ENCODE results near the gene KIAA1958. TPM values are rescaled to one million over a fixed set of nuclear protein-coding genes. Genes with fewer than 3 reads are reported as not detected.

The KIAA1958 gene
- total and polyA plus RNA-seq, 5 donors from 2014 or later, result 0.41 to 3.1 (median 1.3) TPM

GRCh38 chr9:112489876-112490666 lies 3.4 kb downstream of the KIAA1958 start:
- no peak overlapping the region for H3K4me3 ChIP-seq (ENCODE audit: low read depth, low read length)
- peaks cover 3% of the 10 kb centered on the region for H3K36me3 ChIP-seq (ENCODE audit: control insufficient read depth, insufficient read depth, low read length)
- Mint-ChIP-seq H3K4me1 (peaks cover 10 to 33% (median 24%) of the 10 kb centered on the region in 4 donors), H3K9me3 (peaks cover 0 to 18% (median 6%) of the 10 kb centered on the region in 7 donors), H3K27me3 (no peaks in the 10 kb centered on the region), H3K4me3 (peak overlapping the region in 1 of 4 donors; percentile 37), H3K36me3 (peaks cover 18% of the 10 kb centered on the region), H3K27ac (peak overlapping the region in 2 of 3 donors; percentile 32 to 34)
- no peak for ATAC-seq (ENCODE audit: low read depth in 2 of 2)
- DNase-seq, result no peak
- H3K9me3 ChIP-seq (ENCODE audit: control insufficient read depth in 2 of 2, low read length in 2 of 2), result peaks cover 9 to 13% of the 10 kb centered on the region in 2 experiments
- H3K4me1 ChIP-seq (ENCODE audit: control insufficient read depth, insufficient read depth, low read length, poor library complexity, severe bottlenecking), result peaks cover 15% of the 10 kb centered on the region
- no peaks in the 10 kb centered on the region for H3K27me3 ChIP-seq (ENCODE audit: control insufficient read depth, insufficient read depth, low read length)
- no peak overlapping the region for H3K27ac ChIP-seq (ENCODE audit: insufficient read depth, low read length, poor library complexity, severe bottlenecking)

DNA sequence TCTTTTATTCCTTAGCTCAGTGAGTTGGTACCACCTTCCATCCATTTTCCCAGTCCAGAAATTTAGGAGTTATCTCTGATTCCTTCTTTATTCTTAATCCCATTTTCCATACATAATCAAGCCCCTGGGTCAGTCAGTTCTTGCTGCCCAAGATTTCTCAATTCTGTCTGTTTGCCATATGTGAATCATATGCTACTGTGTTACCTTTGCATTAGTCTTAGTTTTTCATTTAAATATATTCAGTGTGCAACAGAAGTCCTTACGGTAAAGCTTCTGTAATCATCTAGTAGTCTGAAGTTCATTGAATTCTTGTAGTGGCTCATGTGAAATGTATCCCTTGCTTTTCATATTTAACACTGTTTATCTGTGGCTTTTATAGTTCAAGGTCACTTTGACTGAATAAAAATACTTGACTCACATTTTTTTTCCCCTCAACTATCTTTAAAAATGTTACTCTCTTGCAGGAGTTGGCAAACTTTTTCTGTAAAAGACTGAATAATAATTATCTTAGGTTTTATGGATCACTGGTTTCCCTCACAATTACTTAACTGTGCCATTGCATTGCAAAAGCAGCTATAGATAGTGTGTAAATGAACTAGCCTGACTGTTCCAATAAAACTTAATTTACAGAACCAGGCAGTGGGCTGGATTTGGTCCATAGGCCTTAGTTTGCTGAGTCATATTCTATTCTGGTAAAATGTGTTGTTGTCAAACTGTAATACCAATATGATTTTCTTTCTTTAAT lies 6.9 kb downstream of the KIAA1958 start:
- peaks cover 21% of the 10 kb centered on the region for H3K36me3 Mint-ChIP-seq
- H3K4me3 Mint-ChIP-seq, result no peak overlapping the region
- H3K27ac ChIP-seq (ENCODE audit: insufficient read depth, low read length, poor library complexity, severe bottlenecking), result no peak overlapping the region
- H3K9me3 ChIP-seq (ENCODE audit: control insufficient read depth in 2 of 2, low read length in 2 of 2), result peaks cover 11 to 13% of the 10 kb centered on the region in 2 experiments
- H3K36me3 ChIP-seq (ENCODE audit: control insufficient read depth, insufficient read depth, low read length), result peaks cover 3% of the 10 kb centered on the region
- no peaks in the 10 kb centered on the region for H3K27me3 ChIP-seq (ENCODE audit: control insufficient read depth, insufficient read depth, low read length)
- ATAC-seq (ENCODE audit: low read depth in 2 of 2) (no peak), DNase-seq (no peak)
- H3K27ac Mint-ChIP-seq, result no peak overlapping the region
- no peak overlapping the region for H3K4me3 ChIP-seq (ENCODE audit: low read depth, low read length)
- H3K4me1 Mint-ChIP-seq, result peaks cover 0 to 17% (median 6%) of the 10 kb centered on the region in 4 donors
- H3K27me3 Mint-ChIP-seq, result no peaks in the 10 kb centered on the region
- H3K9me3 Mint-ChIP-seq, result peaks cover 0 to 23% (median 8%) of the 10 kb centered on the region in 7 donors
- H3K4me1 ChIP-seq (ENCODE audit: control insufficient read depth, insufficient read depth, low read length, poor library complexity, severe bottlenecking), result no peaks in the 10 kb centered on the region

DNA sequence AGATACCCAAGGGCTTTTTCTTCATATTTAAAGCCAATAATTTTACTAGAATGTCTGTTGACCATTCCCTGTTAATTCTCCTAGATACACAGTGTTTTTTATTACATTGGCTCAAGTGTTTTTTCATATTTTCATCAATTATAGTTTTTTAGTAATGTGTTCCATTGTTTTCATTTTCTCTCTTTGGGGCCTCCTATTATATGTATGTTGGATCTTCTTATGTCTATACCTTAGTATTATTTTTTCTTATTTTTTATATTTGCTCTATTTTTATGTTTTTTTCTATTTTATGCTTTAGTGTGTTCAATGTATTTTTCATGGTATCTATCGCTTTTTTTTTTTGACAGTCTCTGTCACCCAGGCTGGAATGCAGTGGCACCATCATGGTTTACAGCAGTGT lies 7.5 kb downstream of the KIAA1958 start:
- H3K9me3 Mint-ChIP-seq, result peaks cover 0 to 23% (median 8%) of the 10 kb centered on the region in 7 donors
- H3K27ac ChIP-seq (ENCODE audit: insufficient read depth, low read length, poor library complexity, severe bottlenecking), result no peak overlapping the region
- no peak overlapping the region for H3K4me3 Mint-ChIP-seq

GRCh38 chr9:112495614-112496013 lies 9.0 kb downstream of the KIAA1958 start:
- no peak overlapping the region for H3K4me3 Mint-ChIP-seq
- H3K36me3 ChIP-seq (ENCODE audit: control insufficient read depth, insufficient read depth, low read length), result peaks cover 3% of the 10 kb centered on the region
- H3K4me1 Mint-ChIP-seq, result peaks cover 0 to 9% (median 2%) of the 10 kb centered on the region in 4 donors
- no peak overlapping the region for H3K27ac Mint-ChIP-seq
- H3K27ac ChIP-seq (ENCODE audit: insufficient read depth, low read length, poor library complexity, severe bottlenecking), result no peak overlapping the region
- no peaks in the 10 kb centered on the region for H3K27me3 Mint-ChIP-seq
- H3K27me3 ChIP-seq (ENCODE audit: control insufficient read depth, insufficient read depth, low read length), result no peaks in the 10 kb centered on the region
- H3K4me3 ChIP-seq (ENCODE audit: low read depth, low read length), result no peak overlapping the region
- H3K9me3 ChIP-seq (ENCODE audit: control insufficient read depth in 2 of 2, low read length in 2 of 2), result peaks cover 11 to 13% of the 10 kb centered on the region in 2 experiments
- DNase-seq, result no peak
- no peak for ATAC-seq (ENCODE audit: low read depth in 2 of 2)
- peaks cover 0 to 23% (median 8%) of the 10 kb centered on the region in 7 donors for H3K9me3 Mint-ChIP-seq
- no peaks in the 10 kb centered on the region for H3K4me1 ChIP-seq (ENCODE audit: control insufficient read depth, insufficient read depth, low read length, poor library complexity, severe bottlenecking)
- H3K36me3 Mint-ChIP-seq, result peaks cover 21% of the 10 kb centered on the region

More for the DNA sequence above, 7.5 kb downstream of the KIAA1958 start:
- no peaks in the 10 kb centered on the region for H3K27me3 ChIP-seq (ENCODE audit: control insufficient read depth, insufficient read depth, low read length)
- no peak for ATAC-seq (ENCODE audit: low read depth in 2 of 2)
- no peaks in the 10 kb centered on the region for H3K4me1 ChIP-seq (ENCODE audit: control insufficient read depth, insufficient read depth, low read length, poor library complexity, severe bottlenecking)
- peaks cover 11 to 13% of the 10 kb centered on the region in 2 experiments for H3K9me3 ChIP-seq (ENCODE audit: control insufficient read depth in 2 of 2, low read length in 2 of 2)
- no peak for DNase-seq
- peaks cover 0 to 17% (median 4%) of the 10 kb centered on the region in 4 donors for H3K4me1 Mint-ChIP-seq
- H3K36me3 ChIP-seq (ENCODE audit: control insufficient read depth, insufficient read depth, low read length), result peaks cover 3% of the 10 kb centered on the region
- no peak overlapping the region for H3K27ac Mint-ChIP-seq
- H3K4me3 ChIP-seq (ENCODE audit: low read depth, low read length), result no peak overlapping the region
- H3K36me3 Mint-ChIP-seq, result peaks cover 21% of the 10 kb centered on the region
- no peaks in the 10 kb centered on the region for H3K27me3 Mint-ChIP-seq

DNA sequence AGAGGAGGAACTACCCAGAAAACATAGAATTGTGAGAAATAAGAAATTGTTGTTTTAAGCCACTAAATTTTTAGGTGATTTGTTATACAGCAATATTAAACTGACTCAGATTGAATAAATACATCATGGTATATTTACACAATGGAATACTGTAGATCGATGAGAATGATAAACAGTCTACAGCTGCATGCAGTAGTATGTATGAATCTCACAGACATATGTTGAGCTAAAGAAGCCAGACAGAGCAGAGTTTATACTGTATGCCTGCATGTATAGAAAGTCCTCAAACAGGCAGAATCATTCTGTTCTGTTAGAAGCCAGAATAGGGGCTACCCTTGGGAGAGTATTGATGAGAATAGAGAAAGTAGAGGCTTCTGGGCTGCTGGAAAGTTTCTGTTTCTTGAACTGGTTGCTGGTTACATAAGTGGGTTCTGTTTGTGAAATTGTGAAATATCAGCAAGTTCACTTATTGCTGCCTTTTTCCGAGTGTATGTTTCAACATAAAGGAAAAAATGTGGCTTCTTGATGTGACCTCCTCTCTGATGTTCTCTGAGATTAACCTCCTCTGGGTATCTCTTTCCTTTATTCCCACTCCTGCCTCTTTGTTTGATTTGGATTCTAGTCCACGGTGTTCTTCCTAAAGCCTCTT lies 9.6 kb downstream of the KIAA1958 start:
- peaks cover 11 to 13% of the 10 kb centered on the region in 2 experiments for H3K9me3 ChIP-seq (ENCODE audit: control insufficient read depth in 2 of 2, low read length in 2 of 2)
- no peaks in the 10 kb centered on the region for H3K27me3 ChIP-seq (ENCODE audit: control insufficient read depth, insufficient read depth, low read length)
- peaks cover 0 to 23% (median 8%) of the 10 kb centered on the region in 7 donors for H3K9me3 Mint-ChIP-seq
- H3K27me3 Mint-ChIP-seq, result no peaks in the 10 kb centered on the region
- DNase-seq, result no peak
- H3K27ac Mint-ChIP-seq, result no peak overlapping the region
- no peak for ATAC-seq (ENCODE audit: low read depth in 2 of 2)
- peaks cover 3% of the 10 kb centered on the region for H3K36me3 ChIP-seq (ENCODE audit: control insufficient read depth, insufficient read depth, low read length)
- peaks cover 21% of the 10 kb centered on the region for H3K36me3 Mint-ChIP-seq
- H3K4me3 ChIP-seq (ENCODE audit: low read depth, low read length), result no peak overlapping the region
- H3K27ac ChIP-seq (ENCODE audit: insufficient read depth, low read length, poor library complexity, severe bottlenecking), result no peak overlapping the region
- peaks cover 0 to 8% (median 2%) of the 10 kb centered on the region in 4 donors for H3K4me1 Mint-ChIP-seq
- no peaks in the 10 kb centered on the region for H3K4me1 ChIP-seq (ENCODE audit: control insufficient read depth, insufficient read depth, low read length, poor library complexity, severe bottlenecking)
- no peak overlapping the region for H3K4me3 Mint-ChIP-seq

DNA sequence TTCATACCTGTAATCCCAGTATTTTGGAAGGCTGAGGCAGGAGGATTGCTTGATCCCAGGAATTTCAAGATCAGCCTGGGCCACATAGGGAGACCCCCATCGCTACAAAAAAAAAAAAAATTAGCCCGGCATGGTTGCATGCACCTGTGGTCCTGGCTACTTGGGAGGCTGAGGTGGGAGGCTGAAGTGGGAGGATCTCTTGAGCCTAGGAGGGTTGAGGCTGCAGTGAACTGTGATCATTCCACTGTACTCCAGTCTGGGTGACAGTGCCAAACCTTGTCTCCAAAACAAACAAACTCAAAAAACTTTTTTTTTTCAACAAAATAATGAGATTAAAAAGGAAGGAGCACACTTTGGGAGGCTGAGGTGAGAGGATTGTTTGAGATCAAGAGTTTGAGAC lies 14.2 kb downstream of the KIAA1958 start:
- Mint-ChIP-seq H3K27me3 (no peaks in the 10 kb centered on the region), H3K36me3 (peaks cover 4% of the 10 kb centered on the region), H3K4me1 (peaks cover 0 to 7% (median 5%) of the 10 kb centered on the region in 4 donors), H3K4me3 (no peak overlapping the region), H3K27ac (no peak overlapping the region), H3K9me3 (peaks cover 0 to 4% (median 0%) of the 10 kb centered on the region in 7 donors)
- DNase-seq, result no peak
- no peaks in the 10 kb centered on the region for H3K27me3 ChIP-seq (ENCODE audit: control insufficient read depth, insufficient read depth, low read length)
- no peaks in the 10 kb centered on the region for H3K36me3 ChIP-seq (ENCODE audit: control insufficient read depth, insufficient read depth, low read length)
- H3K4me1 ChIP-seq (ENCODE audit: control insufficient read depth, insufficient read depth, low read length, poor library complexity, severe bottlenecking), result no peaks in the 10 kb centered on the region
- no peak for ATAC-seq (ENCODE audit: low read depth in 2 of 2)
- H3K27ac ChIP-seq (ENCODE audit: insufficient read depth, low read length, poor library complexity, severe bottlenecking), result no peak overlapping the region
- no peak overlapping the region for H3K4me3 ChIP-seq (ENCODE audit: low read depth, low read length)
- H3K9me3 ChIP-seq (ENCODE audit: control insufficient read depth in 2 of 2, low read length in 2 of 2), result no peaks in the 10 kb centered on the region

- Histone ChIP-seq H3K27ac (ENCODE audit: insufficient read depth, low read length, poor library complexity, severe bottlenecking) (no peak overlapping the region), H3K9me3 (ENCODE audit: control insufficient read depth in 2 of 2, low read length in 2 of 2) (no peaks in the 10 kb centered on the region), H3K27me3 (ENCODE audit: control insufficient read depth, insufficient read depth, low read length) (no peaks in the 10 kb centered on the region), H3K4me1 (ENCODE audit: control insufficient read depth, insufficient read depth, low read length, poor library complexity, severe bottlenecking) (no peaks in the 10 kb centered on the region), H3K4me3 (ENCODE audit: low read depth, low read length) (no peak overlapping the region), H3K36me3 (ENCODE audit: control insufficient read depth, insufficient read depth, low read length) (no peaks in the 10 kb centered on the region)
- Mint-ChIP-seq H3K4me3 (no peak overlapping the region), H3K27me3 (no peaks in the 10 kb centered on the region), H3K4me1 (peaks cover 0 to 7% (median 5%) of the 10 kb centered on the region in 4 donors), H3K9me3 (peaks cover 0 to 4% (median 0%) of the 10 kb centered on the region in 7 donors), H3K27ac (no peak overlapping the region), H3K36me3 (peaks cover 4% of the 10 kb centered on the region)
- DNase-seq, result no peak
- no peak for ATAC-seq (ENCODE audit: low read depth in 2 of 2)
Observed at GRCh38 chr9:112501287-112501686, 14.7 kb downstream of the KIAA1958 start.
